HG02943 (cell line): Measurements from ENCODE around the gene BCKDHB.

Experiments
- ATAC-seq: cut with Tn5 transposase; IDR thresholded peaks from one replicate; pipeline ENCODE4 v1.9.1; 2021; ENCODE audit warnings: mild to moderate bottlenecking, low read depth, moderate library complexity; ENCODE audit not compliant: unreplicated experiment

Gene BCKDHB

GRCh38 chr6:80363501-80364122 lies 257.1 kb downstream of the BCKDHB start:
- ATAC-seq = no peak

GRCh38 chr6:80364149-80364548 lies 257.7 kb downstream of the BCKDHB start:
- ATAC-seq = no peak

- ATAC-seq = no peak
Measured at GRCh38 chr6:80366051-80366450, 259.6 kb downstream of the BCKDHB start.

- no peak for ATAC-seq
Measured at GRCh38 chr6:80366714-80367113, 260.2 kb downstream of the BCKDHB start.

DNA sequence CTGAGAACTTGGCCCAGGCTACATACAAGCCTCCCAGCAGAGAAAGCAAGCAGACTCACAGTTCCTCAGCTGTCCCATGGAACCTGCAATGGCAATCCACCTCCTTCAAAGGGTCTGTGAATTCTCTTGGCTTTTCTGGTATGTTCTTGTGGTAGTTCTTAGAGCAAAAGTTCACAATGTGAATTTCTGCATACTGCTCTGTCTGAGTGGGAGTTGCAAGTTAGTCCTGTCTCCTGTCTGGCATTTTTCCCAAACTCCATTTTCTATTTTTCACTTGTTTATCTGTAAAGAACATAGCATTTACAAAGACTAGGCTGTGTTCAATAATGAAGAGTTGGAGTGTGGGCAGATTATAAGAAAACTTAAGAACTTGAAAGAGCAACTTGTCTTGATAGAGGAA lies 269.9 kb downstream of the BCKDHB start:
- ATAC-seq = no peak

DNA sequence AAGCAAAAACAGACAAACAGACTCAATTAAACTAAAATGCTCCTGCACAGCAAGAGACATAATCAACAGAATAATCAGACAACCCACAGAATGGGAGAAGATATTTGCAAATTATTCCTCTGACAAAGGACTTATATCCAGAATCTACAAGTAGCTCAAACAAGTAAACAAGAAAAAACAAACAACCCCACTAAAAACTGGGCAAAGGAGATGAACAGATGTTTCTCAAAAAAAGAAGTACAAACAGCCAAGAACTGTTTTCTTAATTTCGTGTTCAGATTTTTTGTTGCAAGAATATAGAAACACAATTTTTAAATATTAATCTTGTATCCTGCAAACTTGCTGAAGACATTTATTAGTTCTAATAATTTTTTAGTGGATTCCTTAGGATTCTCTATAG lies 274.1 kb downstream of the BCKDHB start:
- no peak for ATAC-seq

DNA sequence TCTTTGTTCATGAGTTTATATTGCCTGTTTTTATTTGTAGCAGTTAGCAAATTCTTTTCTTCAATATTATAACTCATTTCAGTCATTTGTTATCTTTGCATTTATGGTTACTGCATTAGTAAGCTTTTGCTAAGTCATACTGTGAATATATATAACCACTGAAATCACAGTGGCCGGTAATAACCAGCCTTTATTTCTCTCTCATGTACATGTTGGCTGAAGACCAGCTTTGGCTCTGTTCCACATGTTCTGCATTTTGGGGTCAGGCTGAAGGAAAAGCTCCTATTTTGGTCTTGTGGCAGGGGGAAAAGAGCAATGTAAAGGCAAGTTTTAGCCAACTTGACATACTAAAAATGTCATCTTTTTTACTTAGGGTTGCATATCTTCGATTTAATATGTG lies 276.3 kb downstream of the BCKDHB start:
- ATAC-seq = no peak

GRCh38 chr6:80388507-80388906 lies 282.0 kb downstream of the BCKDHB start:
- ATAC-seq = no peak
